GM19023 (cell line): ENCODE results near the gene TTLL12.

Experiments
- ATAC-seq: cut with Tn5 transposase; IDR thresholded peaks from one replicate; pipeline ENCODE4 v1.9.1; 2021; ENCODE audit warnings: mild to moderate bottlenecking, moderate library complexity; ENCODE audit not compliant: unreplicated experiment

The TTLL12 gene

GRCh38 chr22:43131773-43132501, 55.0 kb downstream of the TTLL12 start:
- ATAC-seq, result no peak

- ATAC-seq, result no peak
These were observed 57.2 kb downstream of the TTLL12 start for GRCh38 chr22:43129426-43130425.

GRCh38 chr22:43128928-43129424, 58.0 kb downstream of the TTLL12 start:
- ATAC-seq, result no peak

- ATAC-seq, result no peak
These were observed 58.8 kb downstream of the TTLL12 start for GRCh38 chr22:43128116-43128515.

- no peak for ATAC-seq
These were observed 59.6 kb downstream of the TTLL12 start for GRCh38 chr22:43127166-43127908.

GRCh38 chr22:43126501-43127165, 60.3 kb downstream of the TTLL12 start:
- ATAC-seq, result no peak

GRCh38 chr22:43118953-43119458, 67.9 kb downstream of the TTLL12 start:
- peak; percentile 70 for ATAC-seq

GRCh38 chr22:43118024-43118849, 68.7 kb downstream of the TTLL12 start:
- peak; percentile 18 for ATAC-seq

- no peak for ATAC-seq
These were observed 70.0 kb downstream of the TTLL12 start for GRCh38 chr22:43116932-43117331.
